Measurements from ENCODE around the gene ADAMTS17.

Gene ADAMTS17

GRCh38 chr15:100038736-100039135 is 303.0 kb downstream of the ADAMTS17 start:
- no peak for DNase-seq

DNA sequence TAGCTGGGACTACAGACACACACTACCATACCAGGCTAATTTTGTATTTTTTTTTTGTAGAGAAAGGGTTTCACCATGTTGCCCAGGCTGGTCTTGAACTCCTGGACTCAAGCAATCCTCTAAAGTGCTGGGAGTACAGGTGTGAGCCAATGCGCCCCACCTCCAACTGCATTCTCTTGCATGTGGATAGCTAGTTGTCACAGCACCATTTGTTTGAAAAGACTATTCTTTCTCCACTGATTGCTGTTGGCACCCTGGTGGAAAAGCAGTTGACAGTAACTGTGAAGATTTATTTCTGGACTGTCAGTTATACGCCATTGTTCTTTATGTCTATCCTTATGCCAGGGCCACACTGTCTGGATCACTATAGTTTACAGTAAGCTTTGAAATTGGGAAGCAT is 303.9 kb downstream of the ADAMTS17 start:
- DNase-seq: no peak

DNA sequence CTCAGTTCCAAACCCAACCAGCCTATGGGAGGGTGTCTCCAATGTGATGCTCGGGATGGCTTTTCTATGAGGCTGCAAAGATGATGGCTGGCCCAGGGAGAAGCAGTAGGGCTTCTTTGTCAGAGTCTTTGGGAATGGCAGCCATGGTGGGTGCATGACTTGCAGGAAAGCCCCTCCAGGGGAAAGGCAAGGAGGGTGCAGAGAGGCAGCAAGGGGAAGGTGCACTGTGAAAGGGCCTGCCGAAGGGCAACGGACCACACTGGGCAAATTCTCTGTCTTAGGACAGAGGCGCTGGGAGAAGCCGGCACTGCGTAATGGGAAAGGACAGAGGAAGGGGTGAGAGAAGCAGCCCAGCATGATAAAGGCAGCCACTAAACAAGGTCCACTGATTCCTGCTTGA is 305.8 kb downstream of the ADAMTS17 start:
- no peak for DNase-seq

DNA sequence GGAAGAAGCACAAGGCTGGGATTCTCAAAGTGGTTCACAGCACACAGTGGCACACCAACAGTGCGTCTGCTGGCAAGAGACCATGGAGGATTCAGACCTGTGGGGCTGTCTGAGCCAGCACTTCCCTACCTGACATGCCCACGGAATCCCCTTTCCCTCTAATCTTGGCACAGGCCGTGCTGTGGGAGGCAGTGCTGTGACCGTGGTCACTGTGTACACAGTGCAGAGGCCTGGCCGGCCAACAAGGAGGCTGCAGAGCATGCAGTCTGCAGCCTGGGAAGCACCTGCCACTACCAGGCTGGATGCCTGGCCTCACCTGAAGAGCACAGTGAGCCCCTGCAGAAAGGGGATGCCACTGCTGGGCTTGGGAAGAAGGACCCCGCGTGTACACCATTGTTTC is 307.6 kb downstream of the ADAMTS17 start:
- no peak for DNase-seq

GRCh38 chr15:100033140-100033857 is 308.5 kb downstream of the ADAMTS17 start:
- no peak for DNase-seq

DNA sequence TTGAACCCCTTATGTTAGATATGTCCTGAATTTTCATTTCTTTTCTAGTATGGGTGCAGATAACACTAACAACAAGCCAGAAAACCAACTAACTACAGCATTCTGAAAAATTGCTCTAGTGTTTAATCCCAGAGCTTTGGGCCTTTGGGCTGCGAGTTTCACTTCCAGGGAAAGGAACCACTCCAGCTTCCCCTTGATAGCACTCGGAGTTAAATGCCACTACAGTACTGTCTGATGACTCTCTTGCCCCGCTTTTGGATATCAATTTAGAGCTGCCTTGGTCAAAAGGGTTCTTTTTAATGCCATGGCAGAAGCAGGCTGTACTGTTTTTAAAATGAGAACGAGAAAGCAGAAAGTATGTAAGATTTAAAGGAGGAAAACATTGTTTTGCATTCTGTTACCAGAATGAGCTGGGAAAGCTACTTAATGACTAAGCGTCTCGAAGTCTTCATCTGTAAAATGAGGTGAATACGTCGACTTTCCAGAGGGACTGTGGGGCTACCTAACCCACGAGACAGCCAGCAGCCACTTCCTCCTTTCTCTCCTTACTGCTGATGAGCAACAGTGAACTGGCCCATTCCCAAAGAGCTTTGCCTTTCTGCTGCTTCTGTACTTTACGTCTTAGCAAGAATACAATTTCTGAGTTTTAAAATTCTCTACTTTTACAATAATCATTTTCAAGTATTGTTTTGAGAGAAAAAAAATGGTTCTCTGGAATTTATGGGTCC is 309.3 kb downstream of the ADAMTS17 start:
- DNase-seq: no peak

- DNase-seq: no peak
Observed at GRCh38 chr15:100031665-100032357, 310.0 kb downstream of the ADAMTS17 start.

- DNase-seq: no peak
Observed at GRCh38 chr15:100030586-100031229, 311.1 kb downstream of the ADAMTS17 start.

- DNase-seq: no peak
Observed at GRCh38 chr15:100029868-100030479, 311.8 kb downstream of the ADAMTS17 start.

DNA sequence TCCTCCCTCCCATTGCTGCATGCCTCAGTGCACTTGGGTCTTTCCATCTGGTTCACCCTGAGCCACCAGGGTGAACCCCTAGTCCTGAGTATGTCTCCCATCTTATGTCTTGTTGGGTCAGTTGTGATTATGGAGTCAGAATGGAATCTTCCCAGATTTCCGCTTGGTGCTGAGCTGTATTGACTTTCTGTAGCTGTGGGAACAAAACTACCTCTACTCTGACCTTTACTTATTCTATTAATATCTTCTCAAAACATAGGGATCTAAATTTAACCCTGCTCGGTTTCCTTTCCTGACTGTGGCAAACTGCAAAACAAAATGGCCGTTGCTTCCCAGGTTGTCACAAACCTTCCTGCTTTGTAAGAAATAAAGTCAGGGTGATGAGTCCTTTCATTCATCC is 312.7 kb downstream of the ADAMTS17 start:
- DNase-seq: no peak

- peak in 1 of 2 donors; percentile 31 for DNase-seq
Observed at GRCh38 chr15:100026041-100026440, 315.7 kb downstream of the ADAMTS17 start.

DNA sequence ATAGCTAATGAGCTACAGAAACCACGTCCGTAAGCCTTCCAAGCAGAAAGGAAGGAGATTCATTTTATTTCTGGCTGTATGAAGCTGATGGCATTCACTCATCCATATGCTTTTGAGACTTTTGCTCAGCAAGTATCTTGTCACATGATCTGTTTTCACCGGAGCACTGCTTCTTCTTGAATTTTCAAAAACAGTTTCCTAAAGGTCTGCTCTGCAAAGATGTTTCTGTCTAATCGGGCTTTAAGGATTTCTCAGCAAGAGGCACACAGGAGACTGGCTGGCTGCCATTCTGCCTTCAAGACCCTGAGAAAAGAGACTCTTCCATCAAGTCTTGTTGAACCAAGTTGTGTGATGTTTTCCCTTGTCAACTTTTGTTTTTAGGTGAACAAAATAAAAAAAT is 319.0 kb downstream of the ADAMTS17 start:
- DNase-seq: no peak

DNA sequence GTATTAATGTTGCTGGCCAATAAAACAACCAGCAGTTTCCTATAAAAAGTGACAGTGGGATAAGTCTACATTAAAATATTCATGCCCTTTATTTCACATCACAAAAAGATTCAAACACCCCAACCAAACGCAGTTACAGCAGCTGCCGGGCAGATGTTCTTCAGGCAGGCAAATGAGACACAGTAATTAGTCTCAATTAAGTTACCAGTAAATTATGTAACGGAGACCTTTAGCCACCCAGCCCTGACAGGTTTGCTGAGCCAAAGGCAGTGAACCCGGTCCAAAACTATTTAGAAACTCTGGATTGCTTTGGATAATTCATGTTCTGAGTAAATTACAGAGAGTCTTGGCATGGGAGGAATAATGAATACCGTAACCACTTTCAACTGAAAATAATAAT is 319.4 kb downstream of the ADAMTS17 start:
- DNase-seq: no peak

DNA sequence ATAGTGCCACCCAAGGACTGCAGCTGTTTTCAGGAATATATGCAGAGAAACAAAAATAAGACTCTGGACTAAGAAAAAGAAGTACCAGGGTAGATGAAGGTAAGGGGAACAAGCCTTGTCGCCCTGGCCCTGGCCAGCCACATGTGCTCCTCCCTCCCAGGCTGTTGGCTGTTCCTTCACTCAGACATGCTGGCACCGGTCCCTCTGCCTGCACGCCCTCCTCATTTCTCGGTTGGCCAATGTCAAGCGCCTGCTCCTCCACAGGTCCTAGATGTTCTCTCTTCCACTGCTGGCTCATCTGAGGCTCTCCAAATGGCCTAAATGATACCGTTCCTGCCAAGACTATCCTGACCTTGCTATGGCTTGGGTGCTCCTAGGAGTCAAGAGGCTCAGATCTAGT is 320.1 kb downstream of the ADAMTS17 start:
- DNase-seq: no peak

DNA sequence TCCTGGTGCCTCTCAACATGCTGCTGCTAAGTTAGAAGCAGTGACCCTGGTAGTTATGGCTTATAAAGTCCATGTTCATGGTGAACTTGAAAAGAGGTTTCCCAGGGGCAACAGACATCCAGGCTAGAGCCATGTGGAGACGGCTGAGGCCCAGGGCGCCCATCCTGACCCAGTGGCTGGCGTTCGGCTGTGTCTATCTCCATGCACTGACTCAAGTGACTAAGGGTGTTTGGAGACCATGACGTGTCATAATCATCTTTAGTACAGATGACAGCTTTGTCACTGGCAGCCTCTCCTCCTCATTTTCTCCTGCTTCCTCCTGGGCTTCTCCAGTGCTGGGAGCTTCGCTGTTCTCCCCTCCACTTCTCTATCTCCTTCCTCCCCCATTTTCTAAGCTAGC is 321.2 kb downstream of the ADAMTS17 start:
- DNase-seq: no peak

- DNase-seq: no peak
Observed at GRCh38 chr15:100020189-100020588, 321.6 kb downstream of the ADAMTS17 start.

GRCh38 chr15:100019601-100020000 is 322.2 kb downstream of the ADAMTS17 start:
- no peak for DNase-seq

- DNase-seq: no peak
Observed at GRCh38 chr15:100018191-100018590, 323.6 kb downstream of the ADAMTS17 start.

DNA sequence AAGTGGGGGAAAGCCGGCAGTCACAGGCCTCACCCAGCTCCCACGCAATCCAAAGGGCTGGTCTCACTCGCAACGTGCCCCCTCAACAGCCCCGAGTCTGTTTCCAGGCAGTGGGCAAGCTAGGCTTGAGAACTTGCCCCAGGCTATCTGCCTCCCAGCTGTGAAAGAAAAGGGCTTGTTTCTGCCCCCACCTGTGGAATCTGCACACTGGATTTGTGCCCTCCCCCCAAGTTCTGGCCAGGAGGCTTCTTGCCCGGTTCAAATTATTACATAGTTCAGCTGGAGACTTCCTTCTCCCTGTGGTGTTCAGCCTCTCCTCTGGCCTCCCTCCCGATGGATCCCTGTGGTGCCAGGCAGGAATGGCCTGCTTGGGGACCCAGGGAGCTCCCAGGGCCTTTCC is 324.6 kb downstream of the ADAMTS17 start:
- DNase-seq: no peak

- DNase-seq: no peak
Observed at GRCh38 chr15:100016632-100017031, 325.1 kb downstream of the ADAMTS17 start.

GRCh38 chr15:100011235-100011634 is 330.5 kb downstream of the ADAMTS17 start:
- DNase-seq: no peak

- no peak for DNase-seq
Observed at GRCh38 chr15:100009372-100009771, 332.4 kb downstream of the ADAMTS17 start.

GRCh38 chr15:100008258-100008657 is 333.5 kb downstream of the ADAMTS17 start:
- DNase-seq: no peak

Measured in hippocampal formation (tissue), 2 donors.